ENCODE results near the gene HEATR1. TPM values are rescaled to one million over a fixed set of nuclear protein-coding genes. Genes with fewer than 3 reads are reported as not detected.
A peak's percentile ranks its signal among the peaks of the same experiment; 100 is the strongest.

HEATR1 gene
- total and polyA plus RNA-seq, 12 donors, result 3.5 to 50.8 (median 23.1) TPM

GRCh38 chr1:236604905-236605806, 840 bp upstream of the HEATR1 start:
- intact Hi-C loops (cut with DNase I), result loop anchor here (5.0 to 10.0 kb wide), 3 partner anchors 50 to 960 kb away; no protein-coding TSS in a partner anchor
- Histone ChIP-seq H3K36me3 (replicated peaks in 1 of 2) (peaks cover 0 to 8% of the 10 kb centered on the region in 2 donors), H3K4me3 (peak overlapping the region; percentile 79 to 99 (median 92)), H3K9me3 (replicated peaks in 1 of 3) (no peaks in the 10 kb centered on the region), H3K27ac (peak overlapping the region in 4 of 5 donors; percentile 70 to 93 (median 80)), H3K4me1 (replicated peaks in 1 of 2) (peaks cover 9 to 14% of the 10 kb centered on the region in 2 donors), H3K27me3 (peaks cover 5% of the 10 kb centered on the region)
- no peak for TF ChIP-seq CTCF (IDR thresholded peaks at IDR 0.05)
- TF ChIP-seq POLR2A (IDR thresholded peaks at IDR 0.05), result no peak
- peak in 1 of 7 donors; percentile 26 for DNase-seq
- WGBS, 4 donors, result 65 to 66% (median 66%) methylated on average over 34 of the region's 34 CpGs

- intact Hi-C loops (cut with DNase I), result loop anchor here (10.0 kb wide), 2 partner anchors 47 to 963 kb away; no protein-coding TSS in a partner anchor
- Histone ChIP-seq H3K4me1 (replicated peaks in 1 of 2) (peaks cover 9 to 14% of the 10 kb centered on the region in 2 donors), H3K9me3 (replicated peaks in 1 of 3) (no peaks in the 10 kb centered on the region), H3K4me3 (no peak overlapping the region), H3K27me3 (no peaks in the 10 kb centered on the region), H3K27ac (no peak overlapping the region), H3K36me3 (replicated peaks in 1 of 2) (peaks cover 0 to 30% of the 10 kb centered on the region in 2 donors)
- DNase-seq, result no peak
- TF ChIP-seq CTCF (IDR thresholded peaks at IDR 0.05) (no peak), POLR2A (IDR thresholded peaks at IDR 0.05) (no peak)
Measured at GRCh38 chr1:236602171-236602570, 2.1 kb downstream of the HEATR1 start.

- Histone ChIP-seq H3K9me3 (replicated peaks in 1 of 3) (no peaks in the 10 kb centered on the region), H3K4me3 (no peak overlapping the region), H3K27ac (no peak overlapping the region), H3K4me1 (replicated peaks in 1 of 2) (no peaks in the 10 kb centered on the region), H3K27me3 (no peaks in the 10 kb centered on the region), H3K36me3 (replicated peaks in 1 of 2) (peaks cover 0 to 87% of the 10 kb centered on the region in 2 donors)
- WGBS, 4 donors, result 71 to 88% (median 79%) methylated on average over 2 of the region's 2 CpGs
- intact Hi-C loops (cut with DNase I), result no loop called here
- no peak for DNase-seq
- TF ChIP-seq CTCF (IDR thresholded peaks at IDR 0.05) (no peak), POLR2A (IDR thresholded peaks at IDR 0.05) (no peak)
Measured at GRCh38 chr1:236590553-236591150, 13.7 kb downstream of the HEATR1 start.

GRCh38 chr1:236589531-236589930, 14.8 kb downstream of the HEATR1 start:
- peaks cover 0 to 90% of the 10 kb centered on the region in 2 donors for H3K36me3 ChIP-seq (replicated peaks in 1 of 2)
- intact Hi-C loops (cut with DNase I), result no loop called here

More at GRCh38 chr1:236589531-236589930, 14.8 kb downstream of the HEATR1 start:
- DNase-seq, result no peak
- no peaks in the 10 kb centered on the region for H3K4me1 ChIP-seq (replicated peaks in 1 of 2)
- no peak overlapping the region for H3K4me3 ChIP-seq
- H3K27me3 ChIP-seq, result no peaks in the 10 kb centered on the region
- no peaks in the 10 kb centered on the region for H3K9me3 ChIP-seq (replicated peaks in 1 of 3)
- no peak for TF ChIP-seq POLR2A (IDR thresholded peaks at IDR 0.05)
- no peak for TF ChIP-seq CTCF (IDR thresholded peaks at IDR 0.05)
- H3K27ac ChIP-seq, result no peak overlapping the region
- 93 to 96% (median 93%) methylated on average over 4 of the region's 4 CpGs for WGBS, 4 donors

Measured in adrenal gland (tissue), 12 donors.